ENCODE results near the gene ZNF766.
A peak's percentile ranks its signal among the peaks of the same experiment; 100 is the strongest.

DNA sequence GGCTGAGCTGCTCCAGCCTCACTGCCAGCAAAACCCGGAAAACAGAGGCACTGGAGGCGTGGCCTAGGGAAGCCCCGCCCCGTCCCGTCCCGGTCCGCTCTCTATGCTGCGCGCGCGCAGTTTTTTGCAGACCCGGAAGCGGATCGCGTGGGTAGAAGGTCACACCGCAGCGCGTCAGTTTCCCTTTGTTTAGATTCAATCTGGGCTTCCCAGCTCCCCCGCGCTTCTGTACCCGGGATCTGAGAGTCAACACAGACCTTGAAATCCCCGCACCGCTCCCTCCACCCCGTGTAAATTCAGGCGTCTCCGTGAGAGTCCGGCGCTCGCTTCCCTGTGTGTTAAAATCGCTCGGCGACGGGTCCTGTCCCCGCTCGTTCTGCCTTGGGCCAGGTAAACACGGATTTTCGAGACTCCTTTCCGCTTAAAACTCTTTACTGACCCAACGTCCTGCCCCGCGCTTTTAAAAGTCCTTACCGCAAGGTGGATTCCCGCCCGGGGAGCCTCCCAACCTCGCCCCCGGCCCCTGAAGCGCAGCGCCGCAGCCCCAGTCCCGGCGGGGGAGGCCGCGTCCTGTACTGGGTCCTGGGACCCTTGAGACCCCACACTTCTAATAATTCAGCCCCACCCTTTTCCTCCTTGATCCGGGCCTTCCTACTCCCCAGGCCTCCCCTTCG lies 66.9 kb downstream of the ZNF766 start, which contains the start of gene ZNF610:
- TF ChIP-seq, protein P1, sequence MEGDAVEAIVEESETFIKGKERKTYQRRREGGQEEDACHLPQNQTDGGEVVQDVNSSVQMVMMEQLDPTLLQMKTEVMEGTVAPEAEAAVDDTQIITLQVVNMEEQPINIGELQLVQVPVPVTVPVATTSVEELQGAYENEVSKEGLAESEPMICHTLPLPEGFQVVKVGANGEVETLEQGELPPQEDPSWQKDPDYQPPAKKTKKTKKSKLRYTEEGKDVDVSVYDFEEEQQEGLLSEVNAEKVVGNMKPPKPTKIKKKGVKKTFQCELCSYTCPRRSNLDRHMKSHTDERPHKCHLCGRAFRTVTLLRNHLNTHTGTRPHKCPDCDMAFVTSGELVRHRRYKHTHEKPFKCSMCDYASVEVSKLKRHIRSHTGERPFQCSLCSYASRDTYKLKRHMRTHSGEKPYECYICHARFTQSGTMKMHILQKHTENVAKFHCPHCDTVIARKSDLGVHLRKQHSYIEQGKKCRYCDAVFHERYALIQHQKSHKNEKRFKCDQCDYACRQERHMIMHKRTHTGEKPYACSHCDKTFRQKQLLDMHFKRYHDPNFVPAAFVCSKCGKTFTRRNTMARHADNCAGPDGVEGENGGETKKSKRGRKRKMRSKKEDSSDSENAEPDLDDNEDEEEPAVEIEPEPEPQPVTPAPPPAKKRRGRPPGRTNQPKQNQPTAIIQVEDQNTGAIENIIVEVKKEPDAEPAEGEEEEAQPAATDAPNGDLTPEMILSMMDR (IDR thresholded peaks at IDR 0.05), result peak in 1 of 5 experiments; percentile 9
- TF ChIP-seq POLR2A (IDR thresholded peaks at IDR 0.05), result peak; percentile 16 to 53
